B cell (primary cell): ENCODE results near the gene ENO1. TPM values are rescaled to one million over a fixed set of nuclear protein-coding genes. Genes with fewer than 3 reads are reported as not detected.

Experiments
- ATAC-seq: fragments of 200-7000 bp; cut with Tn5 transposase; one replicate; pipeline ENCODE4 v1.10.0; 2021; ENCODE audit warnings: low read depth, mild to moderate bottlenecking, moderate number of reproducible peaks, moderate library complexity
- CTCF ChIA-PET: fragments of 350-600 bp; sonication (Branson Sonifier 250); formaldehyde crosslinking; loops from one replicate; lab custom pipeline; 2021; ENCODE audit warnings: antibody characterized with exemption, inconsistent platforms; lab: Charles Lee
- POLR2A ChIA-PET: fragments of 350-600 bp; sonication (Branson Sonifier 250); formaldehyde crosslinking; loops from one replicate; lab custom pipeline; 2021; ENCODE audit warnings: antibody characterized with exemption; lab: Charles Lee
- DNase-seq: peaks from one replicate; pipeline ENCODE4 v3.0.0; 2013
- H2AFZ ChIP-seq: 2 replicates; pipeline ENCODE4 v1.6.1; 2012; ENCODE audit warnings: mild to moderate bottlenecking, low read depth, low read length; ENCODE audit not compliant: insufficient read depth, poor library complexity, severe bottlenecking
- H3K27ac ChIP-seq, 2 donors: 1 replicate in 1 of 2; 2 replicates in 1 of 2; pipeline ENCODE4 v1.5.1; 2012 to 2013; ENCODE audit warnings: low read length in 2 of 2, mild to moderate bottlenecking in 2 of 2, moderate library complexity in 1 of 2
- H3K27me3 ChIP-seq, 4 experiments: fragments of 200-600 bp in 1 of 4; sonication (generic) in 1 of 4; replicated peaks in 1 of 4; 1 replicate in 2 of 4; 2 replicates in 2 of 4; pipeline versions ENCODE4 v1.6.1 to v1.7.0; 2013 to 2016; ENCODE audit warnings: low read length in 3 of 4, mild to moderate bottlenecking in 2 of 4, mixed read lengths in 1 of 4, moderate library complexity in 1 of 4; ENCODE audit not compliant: insufficient read depth in 4 of 4, control insufficient read depth in 3 of 4; ENCODE audit errors: control extremely low read depth in 1 of 4
- H3K36me3 ChIP-seq, 2 experiments: replicated peaks in 1 of 2; 1 replicate in 1 of 2; 2 replicates in 1 of 2; pipeline versions ENCODE4 v1.6.1 to v1.7.1; 2013; ENCODE audit warnings: low read length in 1 of 2; ENCODE audit not compliant: insufficient read depth in 2 of 2, control insufficient read depth in 1 of 2; ENCODE audit errors: control extremely low read depth in 1 of 2, extremely low read depth in 1 of 2
- H3K4me1 ChIP-seq, 2 donors: fragments of 200-600 bp in 1 of 2; sonication (generic) in 1 of 2; 1 replicate in 1 of 2; 2 replicates in 1 of 2; pipeline versions ENCODE4 v1.5.1 to v1.6.1; 2013 to 2017; ENCODE audit warnings: low read length in 2 of 2; ENCODE audit not compliant: control insufficient read depth in 2 of 2, insufficient read depth in 2 of 2
- H3K4me2 ChIP-seq: replicated peaks from 2 replicates; pipeline ENCODE3; 2012; ENCODE audit warnings: mild to moderate bottlenecking, low read depth, low read length; ENCODE audit not compliant: poor library complexity, severe bottlenecking
- H3K4me3 ChIP-seq, 5 experiments: fragments of 200-600 bp in 1 of 5; sonication (generic) in 1 of 5; 1 replicate in 3 of 5; 2 replicates in 2 of 5; pipeline versions ENCODE4 v1.5.1 to v1.7.0; 2011 to 2016; ENCODE audit warnings: low read length in 4 of 5, mild to moderate bottlenecking in 4 of 5, low read depth in 2 of 5, control low read depth in 1 of 5, moderate library complexity in 1 of 5; ENCODE audit not compliant: insufficient read depth in 1 of 5; ENCODE audit errors: control extremely low read depth in 1 of 5, extremely low read depth in 1 of 5
- H3K79me2 ChIP-seq: fragments of 200-600 bp; sonication (generic); one replicate; pipeline ENCODE4 v1.6.0; 2016; ENCODE audit warnings: low read length; ENCODE audit not compliant: control insufficient read depth, insufficient read depth
- H3K9ac ChIP-seq: fragments of 200-600 bp; sonication (generic); 2 replicates; pipeline ENCODE4 v1.6.1; 2017; ENCODE audit warnings: mild to moderate bottlenecking, low read length, moderate library complexity
- H3K9me3 ChIP-seq, 3 donors: one replicate each; pipeline versions ENCODE4 v1.6.1 to v1.7.1; 2013; ENCODE audit warnings: low read length in 2 of 3; ENCODE audit not compliant: control insufficient read depth in 2 of 3, insufficient read depth in 1 of 3; ENCODE audit errors: control extremely low read depth in 1 of 3
- H4K20me1 ChIP-seq: 2 replicates; pipeline ENCODE4 v1.6.0; 2012; ENCODE audit warnings: mild to moderate bottlenecking, low read length; ENCODE audit not compliant: insufficient read depth, control insufficient read depth, poor library complexity, severe bottlenecking
- H3K27ac Mint-ChIP-seq: one replicate; pipeline ENCODE4 v1.8.0; 2021; ENCODE audit warnings: mixed read lengths
- H3K27me3 Mint-ChIP-seq: one replicate; pipeline ENCODE4 v1.8.0; 2021; ENCODE audit warnings: mixed read lengths
- H3K4me1 Mint-ChIP-seq: one replicate; pipeline ENCODE4 v1.8.0; 2021; ENCODE audit warnings: mixed read lengths
- H3K4me3 Mint-ChIP-seq: one replicate; pipeline ENCODE4 v1.8.0; 2021; ENCODE audit warnings: mixed read lengths
- H3K9me3 Mint-ChIP-seq: one replicate; pipeline ENCODE4 v1.8.0; 2022; ENCODE audit warnings: mixed read lengths; ENCODE audit not compliant: insufficient read depth
- EZH2 ChIP-seq: IDR thresholded peaks from 2 replicates; pipeline ENCODE4 v1.6.1; 2012; ENCODE audit warnings: borderline replicate concordance, low read depth, mild to moderate bottlenecking, moderate library complexity, low read length; ENCODE audit not compliant: insufficient read depth, poor library complexity, severe bottlenecking
- WGBS: methylation state at CpG from one replicate; pipeline ENCODE4 v1.1.5; 2013; ENCODE audit warnings: missing lambda C conversion rate; ENCODE audit not compliant: insufficient coverage; 5-methylcytosine and 5-hydroxymethylcytosine counted together
- intact Hi-C: fragments of 100-400 bp; cut with micrococcal nuclease; formaldehyde crosslinking; loops from one replicate; pipeline ENCODE4 v1.10.0; 2022
- polyA plus RNA-seq: library from polyadenylated mRNA; depleted of rRNA; stranded (reverse); fragments of >200 nt; gene quantifications from 2 replicates; pipeline ENCODE4 v1.2.3, GENCODE V29; 2012
- total RNA-seq, 2 donors: library from RNA; stranded (reverse); fragments of 120-200 nt in 1 of 2; gene quantifications; 1 replicate in 1 of 2; 2 replicates in 1 of 2; pipeline versions ENCODE4 v1.2.3 to v1.2.4, GENCODE V29; 2013 to 2022
- TF ChIP-seq, protein P1 (sequence below): fragments of 200-600 bp; IDR thresholded peaks from one replicate; pipeline ENCODE4 v1.8.0; 2022; ENCODE audit warnings: antibody characterized with exemption, mild to moderate bottlenecking

Gene ENO1
- total and polyA plus RNA-seq, 2 donors (not counting 1 experiment from before 2014, with no cell fraction given) = 193 to 237 TPM

DNA sequence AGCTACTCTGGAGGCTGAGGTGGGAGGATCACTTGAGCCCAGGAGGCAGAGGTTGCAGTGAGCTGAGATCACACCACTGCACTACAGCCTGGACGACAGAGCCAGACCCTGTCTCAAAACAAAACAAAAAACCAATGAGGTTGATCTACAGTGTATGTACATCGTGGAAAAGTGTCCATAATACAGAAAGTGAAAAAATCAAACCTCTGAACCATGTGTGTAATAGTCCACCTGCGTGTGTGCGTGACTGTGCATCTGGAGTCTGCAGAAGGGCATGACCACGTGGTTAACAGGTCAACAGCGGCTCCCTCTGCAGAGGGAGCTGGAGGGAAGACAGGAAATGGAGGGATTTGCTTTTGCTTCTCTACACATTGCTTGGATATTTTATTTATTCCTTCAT is 32.4 kb upstream of the ENO1 start:
- DNase-seq (no peak), ATAC-seq (no peak)
- Mint-ChIP-seq H3K4me1 (no peaks in the 10 kb centered on the region), H3K4me3 (no peak overlapping the region), H3K27me3 (peaks cover 16% of the 10 kb centered on the region), H3K27ac (no peak overlapping the region), H3K9me3 (no peaks in the 10 kb centered on the region)
- ChIA-PET CTCF (no interaction called here), POLR2A (no interaction called here)
- Histone ChIP-seq H3K36me3 (no peaks in the 10 kb centered on the region), H3K4me2 (no peak overlapping the region), H4K20me1 (no peaks in the 10 kb centered on the region), H3K79me2 (no peaks in the 10 kb centered on the region), H3K27ac (no peak overlapping the region), H3K4me3 (no peak overlapping the region), H3K9ac (no peak overlapping the region), H3K9me3 (peaks cover 0 to 4% (median 0%) of the 10 kb centered on the region in 3 donors), H3K27me3 (peaks cover 0 to 5% (median 0%) of the 10 kb centered on the region in 4 experiments), H3K4me1 (no peaks in the 10 kb centered on the region), H2AFZ (no peak overlapping the region)
- intact Hi-C loops = no loop called here
- TF ChIP-seq, protein P1, sequence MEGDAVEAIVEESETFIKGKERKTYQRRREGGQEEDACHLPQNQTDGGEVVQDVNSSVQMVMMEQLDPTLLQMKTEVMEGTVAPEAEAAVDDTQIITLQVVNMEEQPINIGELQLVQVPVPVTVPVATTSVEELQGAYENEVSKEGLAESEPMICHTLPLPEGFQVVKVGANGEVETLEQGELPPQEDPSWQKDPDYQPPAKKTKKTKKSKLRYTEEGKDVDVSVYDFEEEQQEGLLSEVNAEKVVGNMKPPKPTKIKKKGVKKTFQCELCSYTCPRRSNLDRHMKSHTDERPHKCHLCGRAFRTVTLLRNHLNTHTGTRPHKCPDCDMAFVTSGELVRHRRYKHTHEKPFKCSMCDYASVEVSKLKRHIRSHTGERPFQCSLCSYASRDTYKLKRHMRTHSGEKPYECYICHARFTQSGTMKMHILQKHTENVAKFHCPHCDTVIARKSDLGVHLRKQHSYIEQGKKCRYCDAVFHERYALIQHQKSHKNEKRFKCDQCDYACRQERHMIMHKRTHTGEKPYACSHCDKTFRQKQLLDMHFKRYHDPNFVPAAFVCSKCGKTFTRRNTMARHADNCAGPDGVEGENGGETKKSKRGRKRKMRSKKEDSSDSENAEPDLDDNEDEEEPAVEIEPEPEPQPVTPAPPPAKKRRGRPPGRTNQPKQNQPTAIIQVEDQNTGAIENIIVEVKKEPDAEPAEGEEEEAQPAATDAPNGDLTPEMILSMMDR = no peak
- TF ChIP-seq EZH2 = no peak
- 66% methylated on average over 3 of the region's 6 CpGs for WGBS

DNA sequence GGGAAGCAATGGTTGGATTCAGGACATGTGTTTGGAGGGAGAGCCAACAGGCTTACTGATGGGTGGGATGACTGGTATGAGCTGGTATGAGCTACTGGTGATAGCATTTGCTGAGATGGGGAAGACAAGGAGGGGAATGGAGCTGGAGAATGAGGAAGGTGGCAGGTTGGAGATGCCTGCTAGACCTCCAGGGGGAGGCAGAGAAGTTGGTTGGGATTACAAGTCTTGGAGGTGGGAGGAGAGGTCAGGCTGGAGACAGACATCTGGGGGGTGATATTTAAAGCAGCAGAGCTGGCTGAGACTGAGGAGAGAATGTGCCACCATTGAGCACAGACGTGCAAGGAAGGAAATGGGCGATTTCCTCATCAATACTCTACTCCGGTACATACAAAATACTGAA is 31.8 kb upstream of the ENO1 start:
- Histone ChIP-seq H3K27me3 (peaks cover 0 to 5% (median 0%) of the 10 kb centered on the region in 4 experiments), H3K4me3 (no peak overlapping the region), H4K20me1 (no peaks in the 10 kb centered on the region), H3K9ac (no peak overlapping the region), H3K27ac (no peak overlapping the region), H3K4me2 (no peak overlapping the region), H3K9me3 (peaks cover 0 to 4% (median 0%) of the 10 kb centered on the region in 3 donors), H3K4me1 (no peaks in the 10 kb centered on the region), H3K79me2 (no peaks in the 10 kb centered on the region), H2AFZ (no peak overlapping the region), H3K36me3 (no peaks in the 10 kb centered on the region)
- H3K9me3 Mint-ChIP-seq = no peaks in the 10 kb centered on the region
- peaks cover 12% of the 10 kb centered on the region for H3K27me3 Mint-ChIP-seq
- ChIA-PET POLR2A (no interaction called here), CTCF (interaction anchor here (0.5 kb wide), 1 partner anchor 198 kb away, joined by 4 read pairs; no protein-coding TSS in a partner anchor)
- no peak overlapping the region for H3K4me3 Mint-ChIP-seq
- no peak for ATAC-seq
- TF ChIP-seq, protein P1 = no peak
- TF ChIP-seq EZH2 = no peak
- no CpG with 5 or more reads among the region's 3 CpGs for WGBS
- intact Hi-C loops = no loop called here
- DNase-seq = no peak
- no peak overlapping the region for H3K27ac Mint-ChIP-seq
- H3K4me1 Mint-ChIP-seq = no peaks in the 10 kb centered on the region
